AG04449 (cell line): ENCODE results near the gene MTSS2.

Experiments
- CTCF ChIA-PET: fragments of 350-600 bp; formaldehyde crosslinking; extraction: SDS; loops from one replicate; lab custom pipeline; 2021; ENCODE audit warnings: antibody characterized with exemption; lab: Yijun Ruan, JAX
- POLR2A ChIA-PET: fragments of 400-600, 350-600 bp; formaldehyde crosslinking; extraction: SDS; loops from one replicate; lab custom pipeline; 2020; ENCODE audit warnings: antibody characterized with exemption, inconsistent platforms; lab: Yijun Ruan, JAX
- DNase-seq: peaks from one replicate; pipeline ENCODE4 v3.0.0-alpha.2; 2010; ENCODE audit warnings: low read depth, low spot score
- H3K4me3 ChIP-seq: 2 replicates; pipeline ENCODE4 v1.5.1; 2011; ENCODE audit warnings: low read depth, mild to moderate bottlenecking, control low read depth, low read length
- CTCF ChIP-seq: IDR thresholded peaks from one replicate; pipeline ENCODE4 v1.5.1; 2011; ENCODE audit warnings: mild to moderate bottlenecking, moderate library complexity, low read length, control low read depth, inconsistent platforms; ENCODE audit not compliant: insufficient read depth; ENCODE audit errors: missing control alignments

Gene MTSS2

GRCh38 chr16:70703041-70703834 is 17.4 kb upstream of the MTSS2 start:
- POLR2A ChIA-PET = interaction anchor here (0.5 to 1.6 kb wide), 9 partner anchors 10 to 68 kb away, joined by 3 to 8 read pairs (median 4); no protein-coding TSS in a partner anchor
- CTCF ChIA-PET = interaction anchor here (0.8 to 2.3 kb wide), 12 partner anchors 11 to 67 kb away, joined by 3 to 25 read pairs (median 4); no protein-coding TSS in a partner anchor
- DNase-seq = peak; percentile 75
- H3K4me3 ChIP-seq = no peak overlapping the region
- TF ChIP-seq CTCF = peak; percentile 70

- CTCF ChIA-PET = interaction anchor here (1.2 to 2.3 kb wide), 6 partner anchors 12 to 68 kb away, joined by 3 to 25 read pairs (median 10); no protein-coding TSS in a partner anchor
- no peak for TF ChIP-seq CTCF
- DNase-seq = no peak
- H3K4me3 ChIP-seq = no peak overlapping the region
- POLR2A ChIA-PET = interaction anchor here (0.7 to 1.6 kb wide), 6 partner anchors 9 to 69 kb away, joined by 3 to 6 read pairs (median 4); no protein-coding TSS in a partner anchor
Observed at GRCh38 chr16:70702624-70703023, 16.8 kb upstream of the MTSS2 start.

- TF ChIP-seq CTCF = no peak
- ChIA-PET CTCF (interaction anchor here (1.2 to 2.3 kb wide), 6 partner anchors 12 to 69 kb away, joined by 3 to 25 read pairs (median 10); no protein-coding TSS in a partner anchor), POLR2A (no interaction called here)
- DNase-seq = no peak
- H3K4me3 ChIP-seq = no peak overlapping the region
Observed at GRCh38 chr16:70701998-70702397, 16.1 kb upstream of the MTSS2 start.

GRCh38 chr16:70701596-70701995 is 15.7 kb upstream of the MTSS2 start:
- ChIA-PET POLR2A (no interaction called here), CTCF (interaction anchor here (1.0 to 2.3 kb wide), 2 partner anchors 36 to 69 kb away, joined by 3 to 25 read pairs; no protein-coding TSS in a partner anchor)
- DNase-seq = no peak
- TF ChIP-seq CTCF = no peak
- H3K4me3 ChIP-seq = no peak overlapping the region

- DNase-seq = no peak
- CTCF ChIA-PET = interaction anchor here (1.0 to 1.3 kb wide), 3 partner anchors 8 to 69 kb away, joined by 3 read pairs; no protein-coding TSS in a partner anchor
- no peak overlapping the region for H3K4me3 ChIP-seq
- POLR2A ChIA-PET = no interaction called here
- no peak for TF ChIP-seq CTCF
Observed at GRCh38 chr16:70701036-70701435, 15.2 kb upstream of the MTSS2 start.
